Fibroblast of lung (primary cell): Measurements from ENCODE around the gene ACOXL.

Experiments
- EZH2 ChIP-seq: IDR thresholded peaks from 2 replicates; pipeline ENCODE4 v1.5.1; 2012; ENCODE audit warnings: low read length, control low read depth, mild to moderate bottlenecking; ENCODE audit errors: missing control alignments
- TF ChIP-seq, protein P1 (sequence below), 2 donors: IDR thresholded peaks in 1 of 2; conservative IDR thresholded peaks in 1 of 2; 1 replicate in 1 of 2; 2 replicates in 1 of 2; pipeline ENCODE4 v1.5.1; 2011 to 2012; ENCODE audit warnings: low read length in 2 of 2, control low read depth in 1 of 2, inconsistent platforms in 1 of 2, low read depth in 1 of 2, mild to moderate bottlenecking in 1 of 2

DNA sequence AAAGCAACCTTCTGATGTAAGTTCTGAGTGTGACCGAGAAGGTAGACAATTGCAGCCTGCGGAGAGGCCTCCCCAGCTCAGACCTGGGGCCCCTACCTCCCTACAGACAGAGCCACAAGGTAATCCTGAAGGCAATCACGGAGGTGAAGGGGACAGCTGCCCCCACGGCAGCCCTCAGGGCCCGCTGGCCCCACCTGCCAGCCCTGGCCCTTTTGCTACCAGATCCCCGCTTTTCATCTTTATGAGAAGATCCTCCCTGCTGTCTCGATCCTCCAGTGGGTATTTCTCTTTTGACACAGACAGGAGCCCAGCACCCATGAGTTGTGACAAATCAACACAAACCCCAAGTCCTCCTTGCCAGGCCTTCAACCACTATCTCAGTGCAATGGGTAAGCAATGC, 391.4 kb downstream of the ACOXL start:
- TF ChIP-seq, protein P1, sequence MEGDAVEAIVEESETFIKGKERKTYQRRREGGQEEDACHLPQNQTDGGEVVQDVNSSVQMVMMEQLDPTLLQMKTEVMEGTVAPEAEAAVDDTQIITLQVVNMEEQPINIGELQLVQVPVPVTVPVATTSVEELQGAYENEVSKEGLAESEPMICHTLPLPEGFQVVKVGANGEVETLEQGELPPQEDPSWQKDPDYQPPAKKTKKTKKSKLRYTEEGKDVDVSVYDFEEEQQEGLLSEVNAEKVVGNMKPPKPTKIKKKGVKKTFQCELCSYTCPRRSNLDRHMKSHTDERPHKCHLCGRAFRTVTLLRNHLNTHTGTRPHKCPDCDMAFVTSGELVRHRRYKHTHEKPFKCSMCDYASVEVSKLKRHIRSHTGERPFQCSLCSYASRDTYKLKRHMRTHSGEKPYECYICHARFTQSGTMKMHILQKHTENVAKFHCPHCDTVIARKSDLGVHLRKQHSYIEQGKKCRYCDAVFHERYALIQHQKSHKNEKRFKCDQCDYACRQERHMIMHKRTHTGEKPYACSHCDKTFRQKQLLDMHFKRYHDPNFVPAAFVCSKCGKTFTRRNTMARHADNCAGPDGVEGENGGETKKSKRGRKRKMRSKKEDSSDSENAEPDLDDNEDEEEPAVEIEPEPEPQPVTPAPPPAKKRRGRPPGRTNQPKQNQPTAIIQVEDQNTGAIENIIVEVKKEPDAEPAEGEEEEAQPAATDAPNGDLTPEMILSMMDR (conservative IDR thresholded peaks at IDR 0.05 in 1 of 2, IDR thresholded peaks at IDR 0.05 in 1 of 2; ENCODE audit: low read depth in 1 of 2, low read length in 2 of 2): no peak
- no peak for TF ChIP-seq EZH2
